Fibroblast of lung (primary cell): Measurements from ENCODE around the gene JAZF1.

Experiments used
- EZH2 ChIP-seq: IDR thresholded peaks from 2 replicates; pipeline ENCODE4 v1.5.1; 2012; ENCODE audit warnings: low read length, control low read depth, mild to moderate bottlenecking; ENCODE audit errors: missing control alignments
- TF ChIP-seq, protein P1 (sequence below), 2 donors: IDR thresholded peaks in 1 of 2; conservative IDR thresholded peaks in 1 of 2; 1 replicate in 1 of 2; 2 replicates in 1 of 2; pipeline ENCODE4 v1.5.1; 2011 to 2012; ENCODE audit warnings: low read length in 2 of 2, control low read depth in 1 of 2, inconsistent platforms in 1 of 2, low read depth in 1 of 2, mild to moderate bottlenecking in 1 of 2

DNA sequence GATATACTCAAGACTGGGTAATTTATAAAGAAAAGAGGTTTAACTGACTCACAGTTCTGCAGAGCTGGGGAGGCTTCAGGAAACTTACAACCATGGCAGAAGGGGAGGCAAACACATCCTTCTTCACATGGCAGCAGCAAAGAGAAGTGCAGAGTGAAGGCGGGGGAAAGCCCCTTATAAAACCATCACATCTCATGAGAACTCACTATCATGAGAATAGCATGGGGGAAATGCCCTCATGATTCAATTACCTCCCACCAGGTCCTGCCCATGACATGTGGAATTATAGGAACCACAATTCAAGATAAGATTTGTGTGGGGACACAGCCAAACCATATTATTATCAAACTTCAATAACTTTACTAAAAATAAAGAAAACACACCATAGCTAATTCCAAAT is 30.4 kb upstream of the JAZF1 start:
- TF ChIP-seq, protein P1, sequence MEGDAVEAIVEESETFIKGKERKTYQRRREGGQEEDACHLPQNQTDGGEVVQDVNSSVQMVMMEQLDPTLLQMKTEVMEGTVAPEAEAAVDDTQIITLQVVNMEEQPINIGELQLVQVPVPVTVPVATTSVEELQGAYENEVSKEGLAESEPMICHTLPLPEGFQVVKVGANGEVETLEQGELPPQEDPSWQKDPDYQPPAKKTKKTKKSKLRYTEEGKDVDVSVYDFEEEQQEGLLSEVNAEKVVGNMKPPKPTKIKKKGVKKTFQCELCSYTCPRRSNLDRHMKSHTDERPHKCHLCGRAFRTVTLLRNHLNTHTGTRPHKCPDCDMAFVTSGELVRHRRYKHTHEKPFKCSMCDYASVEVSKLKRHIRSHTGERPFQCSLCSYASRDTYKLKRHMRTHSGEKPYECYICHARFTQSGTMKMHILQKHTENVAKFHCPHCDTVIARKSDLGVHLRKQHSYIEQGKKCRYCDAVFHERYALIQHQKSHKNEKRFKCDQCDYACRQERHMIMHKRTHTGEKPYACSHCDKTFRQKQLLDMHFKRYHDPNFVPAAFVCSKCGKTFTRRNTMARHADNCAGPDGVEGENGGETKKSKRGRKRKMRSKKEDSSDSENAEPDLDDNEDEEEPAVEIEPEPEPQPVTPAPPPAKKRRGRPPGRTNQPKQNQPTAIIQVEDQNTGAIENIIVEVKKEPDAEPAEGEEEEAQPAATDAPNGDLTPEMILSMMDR (conservative IDR thresholded peaks at IDR 0.05 in 1 of 2, IDR thresholded peaks at IDR 0.05 in 1 of 2; ENCODE audit: low read depth in 1 of 2, low read length in 2 of 2): no peak
- no peak for TF ChIP-seq EZH2
